Progenitor cell of endocrine pancreas (in vitro differentiated cells): Measurements from ENCODE around the gene ZSCAN23. TPM values are rescaled to one million over a fixed set of nuclear protein-coding genes. Genes with fewer than 3 reads are reported as not detected.

Source experiments
- DNase-seq: peaks from one replicate; pipeline ENCODE4 v3.0.0; 2021; ENCODE audit warnings: low spot score; ENCODE audit not compliant: unreplicated experiment
- H3K27ac Mint-ChIP-seq: 2 replicates; pipeline ENCODE4 v1.8.0; 2021; ENCODE audit warnings: mild to moderate bottlenecking, moderate library complexity, mixed read lengths
- H3K27me3 Mint-ChIP-seq: 2 replicates; pipeline ENCODE4 v1.8.0; 2021; ENCODE audit warnings: mixed read lengths
- H3K36me3 Mint-ChIP-seq: 2 replicates; pipeline ENCODE4 v1.8.0; 2022; ENCODE audit warnings: mixed read lengths; ENCODE audit not compliant: insufficient read depth
- H3K4me1 Mint-ChIP-seq: 2 replicates; pipeline ENCODE4 v1.8.0; 2021; ENCODE audit warnings: low read depth, mixed read lengths
- H3K4me3 Mint-ChIP-seq: 2 replicates; pipeline ENCODE4 v1.8.0; 2021; ENCODE audit warnings: low read depth, mild to moderate bottlenecking, moderate library complexity, mixed read lengths
- H3K9me3 Mint-ChIP-seq: 2 replicates; pipeline ENCODE4 v1.8.0; 2021; ENCODE audit warnings: low read depth, mixed read lengths
- total RNA-seq: library from RNA; stranded (reverse); gene quantifications from 2 replicates; pipeline ENCODE4 v1.2.1, GENCODE V29; 2021
- TF ChIP-seq, protein P1 (sequence below): fragments of 200-600 bp; sonication (generic); IDR thresholded peaks from one replicate; pipeline ENCODE4 v1.5.0; 2021; ENCODE audit warnings: antibody characterized with exemption, mild to moderate bottlenecking; ENCODE audit not compliant: unreplicated experiment

Gene ZSCAN23
- total RNA-seq, 1 donor from 2014 or later = 22.6 TPM

DNA sequence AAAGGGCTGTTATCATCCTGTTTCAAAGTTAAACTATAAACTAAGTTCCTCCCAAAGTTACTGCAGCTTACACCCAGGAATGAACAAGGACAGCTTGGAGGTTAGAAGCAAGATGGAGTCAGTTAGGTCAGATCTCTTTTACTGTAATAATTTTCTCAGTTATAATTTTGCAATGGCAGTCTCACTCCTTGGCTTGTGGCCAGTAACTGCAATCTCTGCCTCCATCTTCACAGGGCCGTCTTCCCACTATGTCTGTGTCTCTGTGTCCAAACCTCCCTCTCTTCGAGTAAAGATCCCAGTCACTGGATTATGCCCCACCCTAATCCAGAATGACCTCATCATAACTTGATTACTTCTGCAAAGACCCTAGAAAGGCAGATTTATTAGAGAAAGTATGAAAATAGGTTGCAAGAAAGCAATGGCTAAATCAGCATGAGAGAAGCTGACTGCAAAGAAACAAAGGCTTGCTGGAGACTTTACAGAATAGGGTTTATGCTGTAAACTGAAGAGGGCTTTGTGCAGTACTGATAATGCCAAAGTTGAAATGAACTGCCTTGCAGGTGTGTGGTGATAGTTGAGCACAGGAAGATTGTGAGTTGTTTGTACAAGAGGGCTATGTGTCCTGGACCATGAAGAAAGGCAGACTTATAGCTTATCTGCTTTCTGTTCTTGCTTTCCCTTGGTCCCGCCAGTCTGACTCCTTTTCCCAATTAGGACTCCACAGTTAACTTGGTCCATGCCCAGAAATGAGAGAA is 43.9 kb upstream of the ZSCAN23 start:
- H3K27me3 Mint-ChIP-seq = peaks cover 2% of the 10 kb centered on the region
- no peak overlapping the region for H3K4me3 Mint-ChIP-seq
- H3K9me3 Mint-ChIP-seq = no peaks in the 10 kb centered on the region
- H3K36me3 Mint-ChIP-seq = no peaks in the 10 kb centered on the region
- TF ChIP-seq, protein P1, sequence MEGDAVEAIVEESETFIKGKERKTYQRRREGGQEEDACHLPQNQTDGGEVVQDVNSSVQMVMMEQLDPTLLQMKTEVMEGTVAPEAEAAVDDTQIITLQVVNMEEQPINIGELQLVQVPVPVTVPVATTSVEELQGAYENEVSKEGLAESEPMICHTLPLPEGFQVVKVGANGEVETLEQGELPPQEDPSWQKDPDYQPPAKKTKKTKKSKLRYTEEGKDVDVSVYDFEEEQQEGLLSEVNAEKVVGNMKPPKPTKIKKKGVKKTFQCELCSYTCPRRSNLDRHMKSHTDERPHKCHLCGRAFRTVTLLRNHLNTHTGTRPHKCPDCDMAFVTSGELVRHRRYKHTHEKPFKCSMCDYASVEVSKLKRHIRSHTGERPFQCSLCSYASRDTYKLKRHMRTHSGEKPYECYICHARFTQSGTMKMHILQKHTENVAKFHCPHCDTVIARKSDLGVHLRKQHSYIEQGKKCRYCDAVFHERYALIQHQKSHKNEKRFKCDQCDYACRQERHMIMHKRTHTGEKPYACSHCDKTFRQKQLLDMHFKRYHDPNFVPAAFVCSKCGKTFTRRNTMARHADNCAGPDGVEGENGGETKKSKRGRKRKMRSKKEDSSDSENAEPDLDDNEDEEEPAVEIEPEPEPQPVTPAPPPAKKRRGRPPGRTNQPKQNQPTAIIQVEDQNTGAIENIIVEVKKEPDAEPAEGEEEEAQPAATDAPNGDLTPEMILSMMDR = no peak
- H3K4me1 Mint-ChIP-seq = peaks cover 6% of the 10 kb centered on the region
- DNase-seq = no peak
- no peak overlapping the region for H3K27ac Mint-ChIP-seq

- Mint-ChIP-seq H3K27ac (no peak overlapping the region), H3K4me3 (no peak overlapping the region), H3K4me1 (peaks cover 4% of the 10 kb centered on the region), H3K36me3 (no peaks in the 10 kb centered on the region), H3K27me3 (peaks cover 3% of the 10 kb centered on the region), H3K9me3 (no peaks in the 10 kb centered on the region)
- DNase-seq = no peak
- TF ChIP-seq, protein P1 = no peak
Observed at GRCh38 chr6:28486533-28486932, 43.2 kb upstream of the ZSCAN23 start.

GRCh38 chr6:28485482-28485881 is 42.2 kb upstream of the ZSCAN23 start:
- H3K9me3 Mint-ChIP-seq = no peaks in the 10 kb centered on the region
- H3K27me3 Mint-ChIP-seq = peaks cover 6% of the 10 kb centered on the region
- H3K4me3 Mint-ChIP-seq = no peak overlapping the region
- no peaks in the 10 kb centered on the region for H3K36me3 Mint-ChIP-seq
- TF ChIP-seq, protein P1 = no peak
- H3K4me1 Mint-ChIP-seq = peaks cover 1% of the 10 kb centered on the region
- H3K27ac Mint-ChIP-seq = no peak overlapping the region
- no peak for DNase-seq

DNA sequence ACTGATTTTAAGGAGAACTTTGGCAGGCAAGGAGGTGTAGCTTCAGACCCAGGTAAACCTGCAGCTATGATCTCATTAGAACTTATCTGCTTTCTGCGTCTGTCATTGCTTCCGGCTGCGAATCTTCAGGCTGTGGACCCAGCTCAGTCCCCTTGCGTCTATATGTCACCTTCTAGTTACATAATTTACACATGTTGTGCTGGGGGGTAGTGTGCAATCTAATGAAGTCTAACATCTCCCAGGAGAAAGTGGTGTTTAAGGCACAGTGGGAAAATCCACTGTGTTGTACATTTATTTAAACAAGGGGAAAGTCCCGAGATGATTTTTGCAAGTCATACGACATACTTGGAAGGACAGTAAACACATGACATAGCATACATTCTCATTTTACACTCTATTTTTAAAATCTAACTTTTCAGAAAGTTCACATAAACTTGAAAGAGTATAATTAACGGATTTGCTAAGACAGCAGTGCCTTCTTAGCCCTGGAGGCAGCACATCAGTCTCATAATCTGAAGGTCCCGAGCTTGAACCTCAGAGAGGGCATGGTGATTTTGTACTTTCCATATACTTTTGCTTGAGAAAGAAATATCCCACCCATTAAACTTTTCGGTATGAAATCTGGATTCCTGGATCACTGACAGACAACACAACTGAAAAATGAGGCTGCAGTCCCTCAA is 37.1 kb upstream of the ZSCAN23 start:
- TF ChIP-seq, protein P1 = no peak
- Mint-ChIP-seq H3K9me3 (no peaks in the 10 kb centered on the region), H3K27ac (no peak overlapping the region), H3K4me3 (no peak overlapping the region), H3K4me1 (no peaks in the 10 kb centered on the region), H3K36me3 (no peaks in the 10 kb centered on the region), H3K27me3 (peaks cover 23% of the 10 kb centered on the region)
- no peak for DNase-seq

DNA sequence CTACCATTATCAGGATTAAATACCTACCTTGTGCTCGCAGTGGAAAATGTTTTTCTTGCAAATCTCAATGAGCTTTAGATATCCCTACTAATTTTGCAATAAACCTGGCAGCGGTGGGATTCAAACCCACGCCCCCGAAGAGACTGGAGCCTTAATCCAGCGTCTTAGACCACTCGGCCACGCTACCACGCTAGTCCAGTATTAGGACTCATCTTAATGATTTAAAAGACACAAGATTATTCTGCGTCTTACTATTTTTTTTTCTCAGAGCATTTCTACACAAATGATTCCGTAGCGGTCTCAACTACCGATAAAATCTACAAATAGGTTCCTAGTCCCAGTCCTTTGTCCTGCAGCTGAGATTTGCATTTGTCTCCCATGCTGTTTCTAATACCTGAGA is 35.2 kb upstream of the ZSCAN23 start:
- TF ChIP-seq, protein P1 = no peak
- H3K36me3 Mint-ChIP-seq = no peaks in the 10 kb centered on the region
- H3K27ac Mint-ChIP-seq = no peak overlapping the region
- peaks cover 32% of the 10 kb centered on the region for H3K27me3 Mint-ChIP-seq
- H3K4me3 Mint-ChIP-seq = no peak overlapping the region
- no peaks in the 10 kb centered on the region for H3K9me3 Mint-ChIP-seq
- no peak for DNase-seq
- H3K4me1 Mint-ChIP-seq = no peaks in the 10 kb centered on the region
